K562 (cell line): Measurements from ENCODE around the gene METTL8. TPM values are rescaled to one million over a fixed set of nuclear protein-coding genes. Genes with fewer than 3 reads are reported as not detected.

Source experiments
- CHD2 ChIP-seq: IDR thresholded peaks from 2 replicates; pipeline ENCODE4 v1.6.1; 2011; ENCODE audit warnings: low read depth, low read length
- CTCF ChIP-seq, 3 experiments: IDR thresholded peaks in 2 of 3; conservative IDR thresholded peaks in 1 of 3; 2 replicates each; pipeline ENCODE4 v1.5.1; 2011 to 2012; ENCODE audit warnings: low read length in 3 of 3, mild to moderate bottlenecking in 3 of 3, control low read depth in 2 of 3, improper control_type of control experiment in 1 of 3, inconsistent platforms in 1 of 3, low read depth in 1 of 3, mixed read lengths in 1 of 3, moderate library complexity in 1 of 3; ENCODE audit not compliant: insufficient read depth in 2 of 3
- E2F6 ChIP-seq, 2 experiments: IDR thresholded peaks; 2 replicates each; pipeline ENCODE4 v1.6.1; 2011; ENCODE audit warnings: borderline replicate concordance in 1 of 2, control low read depth in 1 of 2, low read depth in 1 of 2, low read length in 1 of 2, mild to moderate bottlenecking in 1 of 2, mixed read lengths in 1 of 2, moderate library complexity in 1 of 2; ENCODE audit not compliant: insufficient read depth in 1 of 2, insufficient read length in 1 of 2, poor library complexity in 1 of 2, severe bottlenecking in 1 of 2; ENCODE audit errors: extremely low read depth in 1 of 2
- FOXK2 ChIP-seq, 2 experiments: fragments of 450-650 bp; IDR thresholded peaks in 1 of 2; conservative IDR thresholded peaks in 1 of 2; 2 replicates each; pipeline ENCODE4 v1.6.1; 2016; ENCODE audit warnings: low read depth in 2 of 2, mild to moderate bottlenecking in 1 of 2
- GTF2F1 ChIP-seq: IDR thresholded peaks from 2 replicates; pipeline ENCODE4 v1.6.1; 2011; ENCODE audit warnings: low read depth, low read length, improper control_type of control experiment
- KAT7 ChIP-seq: sonication (generic); formaldehyde crosslinking; IDR thresholded peaks from 2 replicates; pipeline ENCODE4 v1.8.0; 2022; ENCODE audit warnings: missing genetic modification reagents, mild to moderate bottlenecking, borderline replicate concordance
- LCOR ChIP-seq: sonication (generic); formaldehyde crosslinking; IDR thresholded peaks from 2 replicates; pipeline ENCODE4 v1.8.0; 2022; ENCODE audit warnings: mild to moderate bottlenecking, missing genetic modification reagents
- NCOA1 ChIP-seq: fragments of 450-650 bp; IDR thresholded peaks from 2 replicates; pipeline ENCODE4 v1.6.1; 2016; ENCODE audit warnings: low read depth
- NCOA4 ChIP-seq: fragments of 450-650 bp; IDR thresholded peaks from 2 replicates; pipeline ENCODE4 v1.6.1; 2018; ENCODE audit warnings: mild to moderate bottlenecking; ENCODE audit not compliant: partially characterized antibody
- NCOR1 ChIP-seq: fragments of 450-650 bp; IDR thresholded peaks from 2 replicates; pipeline ENCODE4 v1.6.1; 2016; ENCODE audit warnings: mild to moderate bottlenecking, moderate library complexity
- NEUROD1 ChIP-seq: fragments of 150-350 bp; IDR thresholded peaks from 2 replicates; pipeline ENCODE4 v1.6.1; 2014; ENCODE audit warnings: borderline replicate concordance, low read length, low read depth; ENCODE audit not compliant: partially characterized antibody
- NFATC3 ChIP-seq: fragments of 450-650 bp; IDR thresholded peaks from 2 replicates; pipeline ENCODE4 v1.6.1; 2017; ENCODE audit warnings: mild to moderate bottlenecking
- POLR2A ChIP-seq: fragments of 450-650 bp; conservative IDR thresholded peaks from 2 replicates; pipeline ENCODE4 v1.6.1; 2016
- POLR2AphosphoS5 ChIP-seq: IDR thresholded peaks from 2 replicates; pipeline ENCODE4 v1.6.1; 2011; ENCODE audit warnings: mild to moderate bottlenecking, low read depth, low read length, moderate library complexity; ENCODE audit not compliant: control insufficient read depth, insufficient read depth
- RBM39 ChIP-seq: fragments of 200-400 bp; formaldehyde crosslinking; optimal IDR thresholded peaks from 2 replicates; pipeline ENCODE3; 2018; ENCODE audit warnings: low read depth, low read length
- SAP30 ChIP-seq: fragments of 200-600 bp; sonication (generic); IDR thresholded peaks from 2 replicates; pipeline ENCODE4 v1.6.1; 2012; ENCODE audit warnings: borderline replicate concordance, low read depth, mild to moderate bottlenecking, moderate library complexity, low read length, control low read depth, inconsistent platforms; ENCODE audit not compliant: insufficient read depth, poor library complexity, severe bottlenecking
- SMARCA4 ChIP-seq: fragments of 450-650 bp; IDR thresholded peaks from 2 replicates; pipeline ENCODE4 v1.6.1; 2016
- SMARCA5 ChIP-seq: fragments of 450-650 bp; IDR thresholded peaks from 2 replicates; pipeline ENCODE4 v1.6.1; 2016
- SRF ChIP-seq, 2 experiments: fragments of 250-450, 450-650 bp in 1 of 2; sonication (Bioruptor Pico) in 1 of 2; sonication (generic) in 1 of 2; formaldehyde crosslinking; IDR thresholded peaks; 2 replicates each; pipeline versions ENCODE4 v1.5.0 to v1.5.1; 2020 to 2022; ENCODE audit warnings: mild to moderate bottlenecking in 1 of 2, missing genetic modification reagents in 1 of 2
- ZNF644 ChIP-seq: fragments of 200-800 bp; sonication (Bioruptor generic); IDR thresholded peaks from 2 replicates; pipeline ENCODE4 v1.6.1; 2016; ENCODE audit warnings: low read depth, missing genetic modification characterization, missing compliant biosample characterization
- polyA plus RNA-seq, 8 experiments: library from polyadenylated mRNA; depleted of rRNA in 4 of 8; stranded (reverse) in 5 of 8; unstranded in 3 of 8; fragments of >200 nt; fragmentation: Nextera tagmentation in 2 of 8; fragmentation: Illumina TruSeq in 1 of 8; extraction: Ambion mirVana in 2 of 8; extraction: Trizol in 1 of 8; gene quantifications; 2 replicates each; pipeline versions ENCODE4 v1.2.1 to v1.2.3, GENCODE V29; 2011 to 2014; ENCODE audit warnings: inconsistent platforms in 1 of 8, missing spikeins in 1 of 8
- total RNA-seq, 7 experiments: library from RNA; depleted of rRNA in 6 of 7; stranded (reverse); fragments of >200 nt in 6 of 7; fragmentation: Illumina TruSeq in 2 of 7; extraction: Trizol in 2 of 7; gene quantifications; 2 replicates each; pipeline versions ENCODE4 v1.2.1 to v1.2.3, GENCODE V29; 2011 to 2021; ENCODE audit warnings: low replicate concordance in 1 of 7
- TF ChIP-seq, protein P1 (sequence below), 3 experiments: fragments of 200-800 bp in 1 of 3; sonication (Bioruptor generic) in 1 of 3; sonication (generic) in 1 of 3; formaldehyde crosslinking in 1 of 3; IDR thresholded peaks; 2 replicates each; pipeline versions ENCODE4 v1.6.1 to v1.8.0; 2016 to 2022; ENCODE audit warnings: mild to moderate bottlenecking in 2 of 3, missing compliant biosample characterization in 2 of 3, missing genetic modification characterization in 2 of 3, missing genetic modification reagents in 1 of 3
- TF ChIP-seq, protein P2 (sequence below), 2 experiments: fragments of 450-650 bp; IDR thresholded peaks; 2 replicates each; pipeline ENCODE4 v1.6.1; 2016
- TF ChIP-seq, protein P3 (sequence below): sonication (generic); formaldehyde crosslinking; IDR thresholded peaks from 2 replicates; pipeline ENCODE4 v1.9.0; 2022; ENCODE audit warnings: mild to moderate bottlenecking, missing genetic modification reagents

METTL8 gene
- total and polyA plus RNA-seq, 9 of the 15 experiments (the other 6 are each of a cell fraction or from before 2014, with no cell fraction given) = 12.9 to 52.6 (median 33.7) TPM

DNA sequence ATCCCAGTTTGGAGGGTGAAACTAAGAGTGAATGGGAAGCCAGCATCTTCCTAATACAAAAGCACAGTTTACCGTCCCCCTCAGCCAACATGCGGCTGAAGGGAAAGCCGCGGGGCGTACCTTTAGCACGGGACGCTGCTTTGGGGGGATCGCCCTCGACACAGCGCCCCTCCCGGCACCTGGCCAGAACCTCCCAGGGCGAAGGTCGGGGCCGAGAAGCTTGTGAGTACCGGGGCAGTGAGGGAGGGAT, at the start of gene METTL8 (continued):
- TF ChIP-seq FOXK2 (conservative IDR thresholded peaks at IDR 0.05 in 1 of 2, IDR thresholded peaks at IDR 0.05 in 1 of 2; ENCODE audit: low read depth in 2 of 2) (peak; percentile 17 to 65; a peak in 3 of 4 replicates), ZNF644 (tag) (no peak), NEUROD1 (peak; percentile 48), POLR2A (peak; percentile 91), GTF2F1 (peak; percentile 36; the same call in 1 of the 2 replicates), NCOA4 (no peak), CTCF (IDR thresholded peaks at IDR 0.05 in 2 of 3, conservative IDR thresholded peaks at IDR 0.05 in 1 of 3; ENCODE audit: insufficient read depth in 2 of 3, low read depth in 1 of 3, low read length in 3 of 3) (peak; percentile 92 to 93 (median 92)), SMARCA4 (peak; percentile 58; the same call in 1 of the 2 replicates), RBM39 (peak; percentile 50), POLR2AphosphoS5 (peak; percentile 70), NFATC3 (no peak), SRF (CRISPR knock-in tag; IDR thresholded peaks at IDR 0.05) (peak in 1 of 2 experiments; percentile 56; a peak in 1 of 4 replicates), E2F6 (IDR thresholded peaks at IDR 0.05; ENCODE audit: borderline replicate concordance in 1 of 2, extremely low read depth in 1 of 2, insufficient read depth in 1 of 2, insufficient read length in 1 of 2, low read depth in 1 of 2, low read length in 1 of 2, poor library complexity in 1 of 2, severe bottlenecking in 1 of 2) (peak in 1 of 2 experiments; percentile 67), SAP30 (peak; percentile 67), NCOR1 (peak; percentile 49), CHD2 (peak; percentile 54), LCOR (CRISPR knock-in tag) (peak; percentile 99), KAT7 (peak; percentile 91; the same call in 1 of the 2 replicates), SMARCA5 (peak; percentile 42; the same call in 1 of the 2 replicates), NCOA1 (peak; percentile 33; the same call in 1 of the 2 replicates)
- TF ChIP-seq, protein P1, sequence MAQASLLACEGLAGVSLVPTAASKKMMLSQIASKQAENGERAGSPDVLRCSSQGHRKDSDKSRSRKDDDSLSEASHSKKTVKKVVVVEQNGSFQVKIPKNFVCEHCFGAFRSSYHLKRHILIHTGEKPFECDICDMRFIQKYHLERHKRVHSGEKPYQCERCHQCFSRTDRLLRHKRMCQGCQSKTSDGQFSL (CRISPR knock-in tag; IDR thresholded peaks at IDR 0.05) = peak; percentile 75
- TF ChIP-seq, protein P1 (tag; IDR thresholded peaks at IDR 0.05) = no peak
- TF ChIP-seq, protein P2, sequence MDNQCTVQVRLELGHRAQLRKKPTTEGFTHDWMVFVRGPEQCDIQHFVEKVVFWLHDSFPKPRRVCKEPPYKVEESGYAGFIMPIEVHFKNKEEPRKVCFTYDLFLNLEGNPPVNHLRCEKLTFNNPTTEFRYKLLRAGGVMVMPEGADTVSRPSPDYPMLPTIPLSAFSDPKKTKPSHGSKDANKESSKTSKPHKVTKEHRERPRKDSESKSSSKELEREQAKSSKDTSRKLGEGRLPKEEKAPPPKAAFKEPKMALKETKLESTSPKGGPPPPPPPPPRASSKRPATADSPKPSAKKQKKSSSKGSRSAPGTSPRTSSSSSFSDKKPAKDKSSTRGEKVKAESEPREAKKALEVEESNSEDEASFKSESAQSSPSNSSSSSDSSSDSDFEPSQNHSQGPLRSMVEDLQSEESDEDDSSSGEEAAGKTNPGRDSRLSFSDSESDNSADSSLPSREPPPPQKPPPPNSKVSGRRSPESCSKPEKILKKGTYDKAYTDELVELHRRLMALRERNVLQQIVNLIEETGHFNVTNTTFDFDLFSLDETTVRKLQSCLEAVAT (IDR thresholded peaks at IDR 0.05) = peak; percentile 69 to 76; a peak in 2 of 4 replicates
- TF ChIP-seq, protein P3, sequence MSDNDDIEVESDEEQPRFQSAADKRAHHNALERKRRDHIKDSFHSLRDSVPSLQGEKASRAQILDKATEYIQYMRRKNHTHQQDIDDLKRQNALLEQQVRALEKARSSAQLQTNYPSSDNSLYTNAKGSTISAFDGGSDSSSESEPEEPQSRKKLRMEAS (CRISPR knock-in tag) = peak; percentile 81; the same call in 1 of the 2 replicates
